ENCODE measurements around the gene TLE7.

TLE7 gene

GRCh38 chr16:71448274-71448866 lies 6.5 kb upstream of the TLE7 start:
- no peak for DNase-seq

GRCh38 chr16:71443714-71444113 lies 1.9 kb upstream of the TLE7 start:
- no peak for DNase-seq

- DNase-seq = no peak
Observed at GRCh38 chr16:71441348-71442050, 355 bp downstream of the TLE7 start.

- DNase-seq = no peak
Observed at GRCh38 chr16:71440669-71441347, 1.0 kb downstream of the TLE7 start.

GRCh38 chr16:71439523-71439922 lies 2.3 kb downstream of the TLE7 start:
- DNase-seq = no peak

GRCh38 chr16:71436473-71436872 lies 5.4 kb downstream of the TLE7 start:
- no peak for DNase-seq

GRCh38 chr16:71432906-71433305 lies 8.9 kb downstream of the TLE7 start:
- no peak for DNase-seq

GRCh38 chr16:71431991-71432390 lies 9.9 kb downstream of the TLE7 start:
- no peak for DNase-seq

GRCh38 chr16:71431176-71431575 lies 10.7 kb downstream of the TLE7 start:
- no peak for DNase-seq

GRCh38 chr16:71430744-71431143 lies 11.1 kb downstream of the TLE7 start:
- DNase-seq = no peak

- no peak for DNase-seq
Observed at GRCh38 chr16:71429581-71429980, 12.3 kb downstream of the TLE7 start.

GRCh38 chr16:71428883-71429282 lies 13.0 kb downstream of the TLE7 start:
- DNase-seq = no peak

- DNase-seq = no peak
Observed at GRCh38 chr16:71428385-71428784, 13.5 kb downstream of the TLE7 start.

- no peak for DNase-seq
Observed at GRCh38 chr16:71426880-71427615, 14.8 kb downstream of the TLE7 start.

- DNase-seq = peak in 1 of 2 experiments; percentile 1
Observed at GRCh38 chr16:71426069-71426879, 15.6 kb downstream of the TLE7 start.

- no peak for DNase-seq
Observed at GRCh38 chr16:71425746-71426068, 16.1 kb downstream of the TLE7 start.

- DNase-seq = no peak
Observed at GRCh38 chr16:71424626-71425025, 17.2 kb downstream of the TLE7 start.

- DNase-seq = no peak
Observed at GRCh38 chr16:71423865-71424264, 18.0 kb downstream of the TLE7 start.

- DNase-seq = no peak
Observed at GRCh38 chr16:71423016-71423415, 18.8 kb downstream of the TLE7 start.

- DNase-seq = no peak
Observed at GRCh38 chr16:71421911-71422310, 19.9 kb downstream of the TLE7 start.

- DNase-seq = no peak
Observed at GRCh38 chr16:71414038-71414437, 27.8 kb downstream of the TLE7 start.

GRCh38 chr16:71413341-71413740 lies 28.5 kb downstream of the TLE7 start:
- no peak for DNase-seq

Data from NCI-H446 (cell line).